ENCODE results near the gene NMNAT2. TPM values are rescaled to one million over a fixed set of nuclear protein-coding genes. Genes with fewer than 3 reads are reported as not detected.
A peak's percentile ranks its signal among the peaks of the same experiment; 100 is the strongest.

NMNAT2 gene
- total and polyA plus RNA-seq, 2 experiments from 2014 or later: 3.6 to 10.0 TPM

GRCh38 chr1:183349201-183349711 is 68.9 kb downstream of the NMNAT2 start:
- no peak overlapping the region for H3K4me3 Mint-ChIP-seq
- peak; percentile 27 for DNase-seq (ENCODE audit: low spot score)
- Histone ChIP-seq H2AFZ (no peak overlapping the region), H3K27me3 (ENCODE audit: insufficient read depth) (no peaks in the 10 kb centered on the region), H3F3A (replicated peaks; ENCODE audit: low read depth) (no peaks in the 10 kb centered on the region), H3K4me2 (peak overlapping the region; percentile 58), H3K36me3 (ENCODE audit: insufficient read depth) (no peaks in the 10 kb centered on the region), H3K27ac (ENCODE audit: low read depth) (no peak overlapping the region; the same call in 1 of the 2 replicates), H3K4me3 (no peak overlapping the region), H3K9me2 (ENCODE audit: insufficient read depth) (peaks cover 7% of the 10 kb centered on the region; the same call in 1 of the 2 replicates), H3K79me2 (replicated peaks; ENCODE audit: insufficient read depth) (no peaks in the 10 kb centered on the region), H3K4me1 (ENCODE audit: insufficient read depth) (peaks cover 15% of the 10 kb centered on the region), H4K20me1 (replicated peaks; ENCODE audit: insufficient read depth) (no peaks in the 10 kb centered on the region)
- peaks cover 4% of the 10 kb centered on the region; the same call in 1 of the 3 replicates for H3K36me3 Mint-ChIP-seq (ENCODE audit: low read depth)
- H3K27ac Mint-ChIP-seq: no peak overlapping the region
- H3K27me3 Mint-ChIP-seq (ENCODE audit: insufficient read depth, low read depth, poor library complexity): peaks cover 2% of the 10 kb centered on the region
- ATAC-seq: peak; percentile 57
- no peak for TF ChIP-seq ZNF114 (CRISPR knock-in tag; IDR thresholded peaks at IDR 0.05)
- TF ChIP-seq, protein P1, sequence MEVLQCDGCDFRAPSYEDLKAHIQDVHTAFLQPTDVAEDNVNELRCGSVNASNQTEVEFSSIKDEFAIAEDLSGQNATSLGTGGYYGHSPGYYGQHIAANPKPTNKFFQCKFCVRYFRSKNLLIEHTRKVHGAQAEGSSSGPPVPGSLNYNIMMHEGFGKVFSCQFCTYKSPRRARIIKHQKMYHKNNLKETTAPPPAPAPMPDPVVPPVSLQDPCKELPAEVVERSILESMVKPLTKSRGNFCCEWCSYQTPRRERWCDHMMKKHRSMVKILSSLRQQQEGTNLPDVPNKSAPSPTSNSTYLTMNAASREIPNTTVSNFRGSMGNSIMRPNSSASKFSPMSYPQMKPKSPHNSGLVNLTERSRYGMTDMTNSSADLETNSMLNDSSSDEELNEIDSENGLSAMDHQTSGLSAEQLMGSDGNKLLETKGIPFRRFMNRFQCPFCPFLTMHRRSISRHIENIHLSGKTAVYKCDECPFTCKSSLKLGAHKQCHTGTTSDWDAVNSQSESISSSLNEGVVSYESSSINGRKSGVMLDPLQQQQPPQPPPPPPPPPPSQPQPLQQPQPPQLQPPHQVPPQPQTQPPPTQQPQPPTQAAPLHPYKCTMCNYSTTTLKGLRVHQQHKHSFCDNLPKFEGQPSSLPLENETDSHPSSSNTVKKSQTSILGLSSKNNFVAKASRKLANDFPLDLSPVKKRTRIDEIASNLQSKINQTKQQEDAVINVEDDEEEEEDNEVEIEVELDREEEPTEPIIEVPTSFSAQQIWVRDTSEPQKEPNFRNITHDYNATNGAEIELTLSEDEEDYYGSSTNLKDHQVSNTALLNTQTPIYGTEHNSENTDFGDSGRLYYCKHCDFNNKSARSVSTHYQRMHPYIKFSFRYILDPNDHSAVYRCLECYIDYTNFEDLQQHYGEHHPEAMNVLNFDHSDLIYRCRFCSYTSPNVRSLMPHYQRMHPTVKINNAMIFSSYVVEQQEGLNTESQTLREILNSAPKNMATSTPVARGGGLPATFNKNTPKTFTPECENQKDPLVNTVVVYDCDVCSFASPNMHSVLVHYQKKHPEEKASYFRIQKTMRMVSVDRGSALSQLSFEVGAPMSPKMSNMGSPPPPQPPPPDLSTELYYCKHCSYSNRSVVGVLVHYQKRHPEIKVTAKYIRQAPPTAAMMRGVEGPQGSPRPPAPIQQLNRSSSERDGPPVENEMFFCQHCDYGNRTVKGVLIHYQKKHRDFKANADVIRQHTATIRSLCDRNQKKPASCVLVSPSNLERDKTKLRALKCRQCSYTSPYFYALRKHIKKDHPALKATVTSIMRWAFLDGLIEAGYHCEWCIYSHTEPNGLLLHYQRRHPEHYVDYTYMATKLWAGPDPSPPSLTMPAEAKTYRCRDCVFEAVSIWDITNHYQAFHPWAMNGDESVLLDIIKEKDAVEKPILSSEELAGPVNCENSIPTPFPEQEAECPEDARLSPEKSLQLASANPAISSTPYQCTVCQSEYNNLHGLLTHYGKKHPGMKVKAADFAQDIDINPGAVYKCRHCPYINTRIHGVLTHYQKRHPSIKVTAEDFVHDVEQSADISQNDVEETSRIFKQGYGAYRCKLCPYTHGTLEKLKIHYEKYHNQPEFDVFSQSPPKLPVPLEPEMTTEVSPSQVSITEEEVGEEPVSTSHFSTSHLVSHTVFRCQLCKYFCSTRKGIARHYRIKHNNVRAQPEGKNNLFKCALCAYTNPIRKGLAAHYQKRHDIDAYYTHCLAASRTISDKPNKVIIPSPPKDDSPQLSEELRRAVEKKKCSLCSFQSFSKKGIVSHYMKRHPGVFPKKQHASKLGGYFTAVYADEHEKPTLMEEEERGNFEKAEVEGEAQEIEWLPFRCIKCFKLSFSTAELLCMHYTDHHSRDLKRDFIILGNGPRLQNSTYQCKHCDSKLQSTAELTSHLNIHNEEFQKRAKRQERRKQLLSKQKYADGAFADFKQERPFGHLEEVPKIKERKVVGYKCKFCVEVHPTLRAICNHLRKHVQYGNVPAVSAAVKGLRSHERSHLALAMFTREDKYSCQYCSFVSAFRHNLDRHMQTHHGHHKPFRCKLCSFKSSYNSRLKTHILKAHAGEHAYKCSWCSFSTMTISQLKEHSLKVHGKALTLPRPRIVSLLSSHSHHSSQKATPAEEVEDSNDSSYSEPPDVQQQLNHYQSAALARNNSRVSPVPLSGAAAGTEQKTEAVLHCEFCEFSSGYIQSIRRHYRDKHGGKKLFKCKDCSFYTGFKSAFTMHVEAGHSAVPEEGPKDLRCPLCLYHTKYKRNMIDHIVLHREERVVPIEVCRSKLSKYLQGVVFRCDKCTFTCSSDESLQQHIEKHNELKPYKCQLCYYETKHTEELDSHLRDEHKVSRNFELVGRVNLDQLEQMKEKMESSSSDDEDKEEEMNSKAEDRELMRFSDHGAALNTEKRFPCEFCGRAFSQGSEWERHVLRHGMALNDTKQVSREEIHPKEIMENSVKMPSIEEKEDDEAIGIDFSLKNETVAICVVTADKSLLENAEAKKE (CRISPR knock-in tag; IDR thresholded peaks at IDR 0.05): peak; percentile 77
- peaks cover 26% of the 10 kb centered on the region for H3K4me1 Mint-ChIP-seq
- H3K9me3 Mint-ChIP-seq: no peaks in the 10 kb centered on the region

GRCh38 chr1:183346276-183346732 is 71.9 kb downstream of the NMNAT2 start:
- H3K4me3 ChIP-seq: no peak overlapping the region
- peaks cover 12% of the 10 kb centered on the region for H3K4me1 ChIP-seq (ENCODE audit: insufficient read depth)
- H3K27ac ChIP-seq (ENCODE audit: low read depth): no peak overlapping the region
- Mint-ChIP-seq H3K27ac (no peak overlapping the region; the same call in 1 of the 2 replicates), H3K9me3 (no peaks in the 10 kb centered on the region), H3K4me3 (no peak overlapping the region), H3K36me3 (ENCODE audit: low read depth) (peaks cover 4% of the 10 kb centered on the region; the same call in 1 of the 3 replicates), H3K4me1 (peaks cover 21% of the 10 kb centered on the region), H3K27me3 (ENCODE audit: insufficient read depth, low read depth, poor library complexity) (peaks cover 3% of the 10 kb centered on the region)
- H3K4me2 ChIP-seq: no peak overlapping the region
- H3K27me3 ChIP-seq (ENCODE audit: insufficient read depth): no peaks in the 10 kb centered on the region
- no peak for ATAC-seq
- H2AFZ ChIP-seq: no peak overlapping the region
- H3K79me2 ChIP-seq (replicated peaks; ENCODE audit: insufficient read depth): no peaks in the 10 kb centered on the region
- H4K20me1 ChIP-seq (replicated peaks; ENCODE audit: insufficient read depth): no peaks in the 10 kb centered on the region; the same call in 1 of the 2 replicates
- no peaks in the 10 kb centered on the region; the same call in 1 of the 2 replicates for H3K9me2 ChIP-seq (ENCODE audit: insufficient read depth)
- no peak for DNase-seq (ENCODE audit: low spot score)
- TF ChIP-seq, protein P1 (CRISPR knock-in tag; IDR thresholded peaks at IDR 0.05): no peak
- H3F3A ChIP-seq (replicated peaks; ENCODE audit: low read depth): no peaks in the 10 kb centered on the region
- H3K36me3 ChIP-seq (ENCODE audit: insufficient read depth): no peaks in the 10 kb centered on the region
